Glomerular visceral epithelial cell (primary cell): ENCODE data around the gene COMMD4.
"Not testable (repeated sequence)": the region's sequence is repeated elsewhere in the genome, so short reads cannot be mapped to it uniquely, and the experiment has no call there.

Experiments
- DNase-seq: peaks from one replicate; pipeline ENCODE4 v3.0.0-alpha.2; 2016; ENCODE audit errors: extremely low spot score

The COMMD4 gene

DNA sequence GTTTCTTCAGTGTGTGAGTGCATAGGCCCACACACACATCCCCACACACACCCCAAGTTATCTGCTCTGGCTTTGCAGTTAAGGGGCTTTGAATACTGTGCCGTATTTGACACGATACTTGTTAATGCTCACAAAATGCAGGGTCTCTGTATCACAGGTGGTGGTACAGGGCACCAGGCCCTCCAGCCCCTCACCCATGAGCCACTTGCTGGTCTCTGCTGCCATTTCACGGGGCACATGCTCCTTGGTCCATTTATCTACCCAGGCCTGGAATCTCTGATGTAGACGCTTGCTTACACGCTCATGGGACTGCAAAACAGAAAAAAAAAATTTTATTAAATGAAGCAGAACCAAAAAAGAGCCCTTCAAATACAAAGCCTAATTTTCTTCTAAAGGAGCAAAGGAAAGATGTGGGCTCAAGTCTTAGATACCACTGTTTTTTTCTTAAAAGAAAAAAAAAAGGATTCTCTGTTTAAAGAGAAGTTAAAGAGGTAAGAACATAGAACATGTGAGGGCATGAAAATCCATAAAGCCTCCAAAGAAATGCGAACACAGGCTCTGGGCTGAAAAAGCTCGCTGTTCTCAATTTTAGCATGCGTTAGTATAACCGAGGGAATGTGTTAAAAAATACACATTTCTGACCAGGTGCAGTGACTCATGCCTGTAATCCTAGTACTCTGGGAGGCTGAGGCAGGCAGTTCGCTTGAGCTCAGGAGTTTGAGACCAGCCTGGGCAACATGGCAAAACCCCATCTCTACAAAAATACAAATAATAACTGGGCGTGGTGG is 36.2 kb downstream of the COMMD4 start:
- no peak for DNase-seq

DNA sequence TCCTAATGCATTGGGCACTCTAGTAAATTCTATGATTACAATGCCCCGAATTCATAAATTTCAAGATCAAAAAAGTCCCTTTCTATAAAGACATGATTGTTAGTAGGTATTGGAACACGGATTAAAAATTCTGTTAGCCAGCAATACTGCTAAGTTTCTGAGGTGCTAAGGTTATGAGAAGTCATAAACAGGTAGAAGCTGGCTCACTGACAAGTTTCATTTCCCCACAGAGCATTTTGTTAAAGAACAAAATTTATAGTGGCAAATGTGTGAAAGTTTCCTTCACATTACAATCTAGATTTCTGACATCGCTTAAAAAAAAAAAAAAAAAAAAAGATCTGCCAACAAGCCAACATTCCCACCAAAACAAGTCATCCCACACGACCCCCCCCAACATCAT is 44.9 kb downstream of the COMMD4 start:
- no peak for DNase-seq

DNA sequence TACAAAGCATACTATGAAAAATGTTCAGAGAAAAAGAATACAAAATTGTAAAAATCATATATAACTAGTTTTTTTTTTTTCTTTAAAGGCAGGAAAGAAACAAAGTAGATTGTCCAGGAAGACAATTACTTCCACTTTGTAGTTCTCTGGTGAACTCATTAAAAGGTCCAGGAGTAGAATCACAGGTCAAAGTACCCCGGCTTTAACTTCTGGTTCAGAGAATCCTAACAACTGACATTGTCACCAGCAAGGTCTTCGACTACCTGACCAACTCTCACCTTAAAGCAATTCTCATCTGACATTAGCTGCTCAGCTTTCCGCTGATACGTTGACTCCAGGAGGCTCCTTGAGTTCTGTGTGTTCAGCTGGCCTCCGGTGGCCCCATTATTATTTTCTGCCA is 48.1 kb downstream of the COMMD4 start:
- DNase-seq, result not testable (repeated sequence)
